HT-29 (cell line): ENCODE data around the gene TRIM50. TPM values are rescaled to one million over a fixed set of nuclear protein-coding genes. Genes with fewer than 3 reads are reported as not detected.

Experiments
- small RNA-seq: library from RNA; depleted of rRNA; stranded (forward); fragments of <200 nt; gene quantifications from one replicate; pipeline ENCODE3, GENCODE V24; 2014
- total RNA-seq: library from RNA; depleted of rRNA; stranded (reverse); fragments of >200 nt; shearing (Covaris generic); gene quantifications from 2 replicates; pipeline ENCODE4 v1.2.3, GENCODE V29; 2014; rRNA removed

TRIM50 gene
- total RNA-seq, 1 experiment from 2014 or later: not detected

Small RNAs within 50 kb of the gene (small RNA-seq; reads per million reads assigned to genes)
- gene RNU6-1080P: not detected

Other genes with a start within 250 kb of the TRIM50 start
- gene SPDYE9, start 242.0 kb downstream of the TRIM50 start, total RNA-seq: not detected in 2 replicates
- 72.1 and 87.4 TPM in 2 replicates for gene NSUN5, start 19.3 kb downstream of the TRIM50 start, total RNA-seq
- not detected in 2 replicates for gene FKBP6, start 79 bp upstream of the TRIM50 start, total RNA-seq
- gene FZD9, start 105.7 kb upstream of the TRIM50 start, total RNA-seq: not detected in 2 replicates
- 49.9 and 51.9 TPM in 2 replicates for gene BAZ1B, start 194.2 kb upstream of the TRIM50 start, total RNA-seq
- 65.4 and 71.0 TPM in 2 replicates for gene BCL7B, start 229.6 kb upstream of the TRIM50 start, total RNA-seq